C1 segment of cervical spinal cord (tissue), 14 donors: ENCODE results near the gene DDX5.
"Not testable (repeated sequence)": the region's sequence is repeated elsewhere in the genome, so short reads cannot be mapped to it uniquely, and the experiment has no call there.

Experiments
- DNase-seq, 14 donors: peaks; one replicate each; lab custom pipeline; 2025; lab: John Stamatoyannopoulos, UW

DDX5 gene

DNA sequence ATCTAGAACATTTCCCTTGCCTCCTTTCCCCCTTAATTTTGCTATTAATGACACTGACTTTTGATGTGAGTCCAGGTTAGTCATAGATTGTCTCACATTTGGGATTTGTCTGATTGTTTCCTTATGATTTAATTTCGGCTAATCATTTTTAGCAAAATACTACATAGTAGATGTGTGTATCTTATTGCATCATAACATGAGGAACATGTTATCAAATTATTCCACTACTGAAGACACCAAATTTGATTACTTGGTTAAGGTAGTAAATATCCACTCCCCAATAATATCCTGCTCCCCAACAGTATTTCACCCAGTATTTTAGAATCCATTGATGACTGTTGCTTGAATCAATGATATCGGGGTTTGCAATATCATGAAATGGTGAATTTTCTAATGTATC lies 12.0 kb downstream of the DDX5 start:
- no peak for DNase-seq

DNA sequence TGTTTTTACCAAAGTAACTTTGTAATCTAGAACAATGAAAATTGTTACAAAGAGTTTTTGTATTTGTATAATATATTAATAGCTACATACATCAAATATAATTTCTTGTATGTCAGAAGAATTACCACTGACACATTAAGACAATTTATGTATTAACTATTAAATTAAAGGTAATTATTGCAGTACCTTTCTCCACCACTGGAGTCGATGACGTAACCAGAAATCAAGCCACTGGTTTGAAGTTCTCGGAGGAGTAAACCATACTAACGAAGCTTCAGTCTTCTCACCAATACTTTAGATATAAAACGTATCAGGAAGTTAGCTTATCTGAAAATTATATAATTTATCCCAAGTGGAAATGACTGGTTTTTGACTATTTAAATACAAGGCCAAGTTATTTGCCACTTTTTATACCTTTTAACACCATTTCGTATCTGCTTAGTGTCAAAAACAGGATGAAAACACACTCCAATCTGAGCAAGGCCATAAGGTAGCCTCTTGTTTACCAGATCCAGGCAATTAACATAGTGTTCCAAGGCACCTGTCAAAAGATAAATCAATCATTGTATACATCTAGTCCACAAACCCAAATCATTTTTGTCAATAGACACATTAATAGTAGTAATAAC lies 13.5 kb downstream of the DDX5 start:
- DNase-seq: no peak

DNA sequence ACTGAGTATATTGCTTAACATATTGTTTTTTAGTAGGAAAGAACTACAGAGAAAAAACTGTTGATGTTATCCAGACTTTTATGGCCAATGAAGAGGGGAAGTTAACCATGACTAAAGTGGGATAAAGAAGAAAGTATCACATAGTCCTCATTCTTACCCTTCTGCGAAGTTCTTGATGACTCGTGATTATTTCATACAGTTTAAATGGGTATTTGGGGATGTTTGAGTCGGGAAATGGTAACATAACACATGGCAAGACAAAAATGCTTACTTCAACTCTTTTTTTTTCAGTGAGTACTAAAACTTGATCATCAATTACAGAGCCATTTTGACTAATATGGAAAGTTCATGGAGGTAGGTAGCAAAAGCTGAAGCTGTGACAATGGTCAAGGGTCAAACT lies 14.1 kb downstream of the DDX5 start:
- no peak for DNase-seq

DNA sequence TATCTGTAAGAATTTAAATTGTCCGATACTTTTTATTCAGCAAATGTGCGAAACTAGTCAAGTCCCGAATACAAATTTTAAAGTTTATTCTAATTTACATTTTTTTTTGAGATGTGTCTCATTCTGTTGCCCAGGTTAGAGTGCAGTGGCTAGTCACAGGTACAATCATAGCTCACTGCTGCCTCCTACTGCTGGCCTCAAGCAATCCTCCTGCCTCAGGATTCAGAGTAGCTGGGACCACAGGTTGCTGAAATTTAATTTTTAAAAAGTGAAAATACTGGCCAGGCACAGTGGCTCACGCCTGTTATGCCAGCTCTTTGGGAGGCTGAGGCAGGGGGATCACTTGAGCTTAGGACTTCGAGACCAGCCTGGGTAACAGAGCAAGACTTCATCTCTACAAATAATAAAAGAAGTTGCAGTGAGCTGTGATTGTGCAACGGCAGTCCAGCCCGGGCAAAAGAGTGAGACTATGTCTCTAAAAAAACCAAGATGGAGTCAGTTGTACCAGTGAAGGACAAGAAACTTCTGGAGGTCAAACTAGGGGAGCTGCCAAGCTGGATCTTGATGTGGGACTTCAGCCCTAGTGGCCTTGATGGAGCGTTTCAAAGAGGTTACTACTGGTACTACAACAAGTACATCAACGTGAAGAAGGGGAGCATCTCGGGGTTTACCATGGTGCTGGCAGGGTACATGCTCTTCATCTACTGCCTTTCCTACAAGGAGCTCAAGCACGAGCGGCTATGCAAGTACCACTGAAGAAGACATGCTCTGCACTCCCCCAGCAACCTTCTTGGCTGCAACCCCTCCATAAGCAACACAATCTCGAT lies 14.8 kb downstream of the DDX5 start:
- no peak for DNase-seq

DNA sequence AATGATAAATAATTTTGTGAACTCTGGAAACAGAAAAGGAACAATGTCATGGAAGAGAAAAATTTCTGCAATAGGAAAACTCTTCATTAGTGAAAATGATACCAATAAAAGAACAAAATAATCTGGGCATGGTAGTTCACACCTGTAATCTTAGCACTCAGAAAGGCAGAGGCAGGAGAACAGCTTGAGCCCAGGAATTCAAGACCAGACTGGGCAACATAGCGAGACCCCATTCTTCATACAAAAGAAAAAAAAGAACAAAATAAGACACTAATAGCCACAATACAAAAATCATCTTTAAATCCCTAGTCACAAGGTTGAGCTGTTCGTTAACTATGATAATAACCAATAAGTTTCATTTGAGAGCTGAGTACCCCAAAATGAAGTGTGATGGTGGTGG lies 17.8 kb downstream of the DDX5 start:
- DNase-seq: no peak

DNA sequence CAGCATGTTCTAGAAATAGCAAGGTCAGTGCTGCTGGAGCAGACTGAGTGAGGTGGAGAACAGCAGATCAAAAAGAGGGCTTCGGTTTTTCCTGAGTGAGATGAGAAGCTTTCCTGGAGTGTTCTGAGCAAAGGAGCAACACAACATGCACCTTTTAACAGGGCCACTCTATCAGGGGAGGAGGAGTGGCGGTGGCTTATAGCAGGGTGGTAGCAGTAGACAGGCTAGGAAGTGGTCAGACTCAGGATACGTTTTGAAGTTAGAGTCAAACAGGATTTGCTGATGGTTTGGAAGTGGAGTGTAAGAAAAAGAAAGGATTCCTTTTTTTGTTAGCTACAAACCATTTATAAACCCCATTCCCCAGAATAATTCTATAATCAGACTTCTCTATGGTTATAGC lies 21.7 kb downstream of the DDX5 start:
- DNase-seq: no peak

DNA sequence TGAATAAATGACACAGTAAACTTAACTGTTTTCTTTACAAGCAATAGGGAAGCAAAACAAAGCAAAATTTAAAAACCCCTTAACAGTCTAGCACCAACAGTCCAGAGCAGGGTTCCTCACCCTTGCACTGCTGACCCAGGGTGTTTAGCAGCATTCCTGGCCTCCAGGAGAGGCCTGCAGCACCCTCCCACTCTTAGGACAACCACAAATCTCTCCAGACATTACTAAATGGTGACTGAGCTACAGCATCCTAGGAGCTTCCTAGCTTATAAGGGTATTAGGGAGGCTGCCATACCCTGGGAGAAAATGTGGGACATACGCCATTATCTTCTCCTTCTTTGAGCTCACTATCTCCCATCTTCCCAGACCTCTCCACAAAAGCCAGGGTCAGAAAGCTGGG lies 25.1 kb downstream of the DDX5 start:
- DNase-seq: no peak

DNA sequence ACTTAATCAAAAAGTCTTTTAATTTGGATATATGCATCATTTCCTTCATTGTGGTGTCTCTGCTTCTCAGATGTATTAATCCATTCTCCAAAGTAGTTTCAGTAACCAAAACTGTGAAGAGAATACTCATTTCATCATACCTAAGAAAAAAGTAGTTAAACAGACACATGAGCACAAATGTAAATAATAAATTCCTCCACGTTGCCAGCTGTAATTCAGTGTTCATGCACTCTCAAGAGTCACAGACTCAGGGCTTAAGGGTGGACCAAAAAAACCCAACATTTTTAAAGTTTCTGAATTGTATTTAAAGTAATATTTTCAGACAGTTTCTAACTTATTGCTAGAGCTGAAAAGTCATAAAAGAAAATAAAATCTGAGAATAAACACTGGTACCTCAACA lies 28.2 kb downstream of the DDX5 start:
- no peak for DNase-seq

DNA sequence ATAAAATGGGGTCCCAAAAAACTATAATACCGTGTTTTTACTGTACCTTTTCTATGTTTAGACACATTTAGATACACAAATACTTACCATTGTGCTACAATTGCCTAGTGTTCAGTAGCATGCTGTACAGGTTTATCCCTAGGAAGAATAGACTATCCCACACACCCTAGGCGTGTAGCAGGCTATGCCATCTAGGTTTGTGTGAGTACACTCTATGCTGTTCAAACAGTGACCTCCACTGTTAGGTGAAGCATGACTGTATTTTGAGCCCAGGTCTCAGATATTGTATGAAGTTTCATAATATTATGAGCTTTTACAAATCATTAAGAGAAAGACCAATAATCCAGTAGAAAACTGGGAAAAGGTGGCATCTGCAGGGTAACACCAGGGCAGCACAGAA lies 33.5 kb downstream of the DDX5 start:
- no peak for DNase-seq

DNA sequence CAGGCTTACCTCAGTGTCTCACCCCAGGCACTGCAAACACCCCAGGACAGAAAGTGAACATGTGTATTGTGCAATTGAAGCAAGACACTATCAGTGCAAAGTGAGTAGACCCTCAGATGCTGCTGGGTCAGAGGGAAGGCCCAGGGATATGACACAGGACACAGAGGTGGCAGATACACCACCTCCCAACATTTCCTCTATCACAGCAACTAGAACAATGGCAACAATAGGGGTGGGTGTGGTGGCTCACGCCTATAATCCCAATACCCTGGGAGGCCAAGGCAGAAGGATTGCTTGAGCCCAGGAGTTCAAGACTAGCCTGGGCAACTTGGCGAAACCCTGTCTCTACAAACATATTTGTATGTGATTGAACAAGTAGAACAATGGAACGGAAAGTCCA lies 34.6 kb downstream of the DDX5 start:
- DNase-seq: no peak

DNA sequence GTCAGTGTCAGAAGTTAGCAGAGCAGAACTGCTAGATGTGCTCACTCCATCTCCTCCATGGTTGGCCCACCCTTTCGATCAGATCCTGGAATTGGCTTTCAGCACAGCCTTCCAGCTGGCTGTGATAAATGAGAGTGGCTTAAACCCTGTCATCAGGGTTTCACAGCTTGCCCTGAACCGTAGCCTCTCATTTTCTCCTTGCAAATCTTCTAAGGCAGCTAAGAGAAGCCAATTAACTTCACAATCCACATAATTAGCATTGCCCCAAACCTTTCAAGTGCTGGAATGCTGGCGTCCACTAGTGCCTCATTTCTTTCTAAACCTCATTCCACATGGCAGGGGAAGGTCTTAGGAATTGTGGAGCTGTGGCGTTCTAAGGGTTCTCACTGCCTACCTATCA lies 35.5 kb downstream of the DDX5 start:
- no peak for DNase-seq

DNA sequence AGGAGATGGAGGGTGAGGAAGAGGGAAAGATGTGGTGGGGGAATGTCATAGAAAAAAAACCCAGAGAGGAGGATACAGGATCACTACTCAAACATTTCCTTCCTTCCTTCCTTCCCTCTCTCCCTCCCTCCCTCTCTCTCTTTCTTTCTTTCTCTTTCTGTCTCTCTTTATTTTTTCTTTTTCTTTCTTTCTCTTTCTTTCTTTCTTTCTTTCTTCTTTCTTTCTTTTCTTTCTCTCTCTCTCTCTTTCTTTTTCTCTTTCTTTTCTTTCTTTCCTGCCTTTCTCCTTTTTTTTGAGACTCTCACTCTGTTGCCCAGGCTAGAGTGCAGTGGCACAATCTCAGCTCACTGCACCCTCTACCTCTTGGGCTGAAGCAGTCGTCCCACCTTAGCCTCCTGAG lies 39.3 kb downstream of the DDX5 start:
- not testable (repeated sequence) for DNase-seq

DNA sequence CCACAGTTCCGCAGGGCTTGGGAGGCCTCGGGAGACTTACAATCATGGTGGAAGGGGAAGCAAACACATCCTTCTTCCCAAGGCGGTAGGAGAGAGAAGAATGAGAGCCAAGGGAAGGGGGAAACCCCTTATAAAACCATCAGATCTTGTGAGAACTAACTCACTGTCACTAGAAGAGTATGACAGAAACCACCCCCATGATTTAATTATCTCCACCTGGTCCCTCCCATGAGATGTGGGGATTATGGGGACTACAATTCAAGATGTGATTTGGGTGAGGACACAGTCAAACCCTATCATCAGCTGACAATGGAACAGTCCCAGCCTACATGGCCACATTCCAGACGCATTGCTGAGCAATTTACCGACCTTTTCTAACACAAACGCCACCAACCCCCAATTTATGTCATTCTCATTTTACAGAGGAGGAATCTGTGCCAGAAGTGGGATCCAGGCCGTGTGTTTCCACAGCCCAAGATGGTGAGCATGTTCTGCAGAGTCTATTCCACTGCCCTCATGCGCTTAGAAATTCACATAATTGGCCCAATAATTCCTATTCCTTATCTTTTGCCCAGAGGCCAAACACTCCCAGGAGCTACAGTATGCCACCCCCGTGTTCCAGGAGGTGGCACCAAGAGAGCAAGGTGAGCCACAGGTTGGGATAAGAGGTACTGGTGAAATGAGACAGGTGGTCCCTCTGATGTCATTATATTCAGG lies 39.9 kb downstream of the DDX5 start:
- DNase-seq: no peak

DNA sequence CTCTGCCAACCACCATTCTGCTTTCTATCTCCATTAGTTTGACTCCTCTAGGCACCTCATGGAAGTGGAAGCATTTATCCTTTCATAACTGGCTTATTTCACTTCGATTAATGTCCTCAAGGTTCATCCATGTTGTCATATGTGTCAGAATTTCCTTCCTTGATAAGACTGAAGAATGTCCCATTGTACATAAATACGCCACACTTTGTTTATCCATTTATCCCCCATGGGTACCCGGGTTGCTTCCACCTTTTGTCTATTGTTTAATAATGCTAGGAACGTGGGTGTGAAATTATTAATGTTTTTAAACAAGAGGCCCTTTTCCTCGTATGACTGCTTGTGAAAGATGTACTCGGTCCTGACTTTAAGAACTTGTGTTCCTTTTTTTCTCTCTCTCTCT lies 44.3 kb downstream of the DDX5 start:
- DNase-seq: no peak

DNA sequence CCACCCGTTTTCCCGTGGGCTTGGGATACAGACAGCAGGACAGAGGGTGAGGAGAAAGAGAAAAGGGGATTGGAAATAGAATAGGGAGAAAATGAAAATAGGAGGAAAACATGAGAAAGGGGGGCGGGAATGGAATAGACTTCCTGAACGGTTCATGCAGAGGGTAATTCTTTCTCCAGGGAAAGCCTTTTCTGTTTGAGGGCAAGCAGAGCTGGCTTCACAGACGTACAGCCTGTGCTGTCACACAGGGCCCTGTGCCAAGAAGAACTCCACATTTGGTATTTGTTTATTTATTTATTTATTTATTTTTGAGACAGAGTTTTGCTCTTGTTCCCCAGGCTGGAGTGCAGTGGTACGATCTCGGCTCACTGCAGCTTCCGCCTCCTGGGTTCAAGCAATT lies 45.1 kb downstream of the DDX5 start:
- no peak for DNase-seq

DNA sequence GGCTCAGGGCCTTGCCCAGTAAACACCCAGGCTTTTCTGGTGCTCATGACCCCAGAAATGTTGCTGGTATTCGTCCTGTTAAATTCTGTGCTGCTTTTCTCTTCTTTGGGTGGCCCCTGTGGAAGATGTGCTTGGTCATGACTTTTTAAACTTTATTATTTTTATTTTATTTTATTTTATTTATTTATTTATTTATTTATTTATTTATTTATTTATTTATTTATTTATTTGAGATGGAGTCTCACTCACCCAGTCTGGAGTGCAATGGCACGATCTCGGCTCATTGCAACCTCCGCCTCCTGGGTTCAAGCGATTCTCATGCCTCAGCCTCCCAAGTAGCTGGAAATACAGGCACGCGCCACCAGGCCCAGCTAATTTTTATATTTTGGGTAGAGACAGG lies 46.3 kb downstream of the DDX5 start:
- DNase-seq: not testable (repeated sequence)

DNA sequence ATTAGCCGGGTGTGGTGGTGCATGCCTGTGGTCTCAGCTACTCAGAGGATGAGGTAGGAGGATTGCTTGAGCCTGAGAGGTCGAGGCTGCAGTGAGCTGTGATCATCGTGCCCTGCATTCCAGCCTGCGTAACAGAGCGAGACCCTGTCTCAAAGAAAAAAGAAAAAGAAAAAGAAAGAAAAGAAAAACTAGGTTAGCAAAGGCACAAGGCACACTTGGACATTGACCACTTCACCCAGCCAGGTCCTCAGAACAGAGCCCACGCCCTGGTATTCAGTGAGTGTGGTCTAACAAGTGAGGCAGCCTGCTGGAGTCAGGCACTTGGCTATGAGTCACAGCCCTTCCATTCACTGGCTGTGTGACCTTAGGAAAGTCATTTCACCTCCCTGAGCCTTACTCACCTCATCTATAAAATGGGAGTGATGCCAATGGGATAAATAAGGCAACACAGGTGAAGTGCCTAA lies 46.8 kb downstream of the DDX5 start:
- no peak for DNase-seq

DNA sequence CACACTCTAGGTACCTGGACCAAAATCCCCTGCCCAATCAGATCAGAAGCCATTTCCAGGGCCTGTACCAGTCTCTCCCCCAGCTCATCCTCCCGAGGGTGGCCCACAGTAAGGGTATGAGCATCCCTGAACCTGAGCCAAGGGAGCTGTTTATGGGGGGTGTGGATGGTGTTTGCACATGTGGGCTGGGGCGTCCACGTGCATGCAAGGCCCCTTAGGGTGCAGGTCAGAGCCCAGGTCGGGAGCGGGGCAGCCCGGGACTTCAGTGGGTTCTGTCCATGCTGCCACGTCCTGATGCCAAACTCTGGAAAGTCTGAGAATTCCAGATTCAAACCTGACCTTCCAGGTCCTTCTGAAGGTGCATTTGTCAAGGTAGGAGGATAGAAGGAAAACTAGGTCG lies 47.3 kb downstream of the DDX5 start:
- DNase-seq: no peak

DNA sequence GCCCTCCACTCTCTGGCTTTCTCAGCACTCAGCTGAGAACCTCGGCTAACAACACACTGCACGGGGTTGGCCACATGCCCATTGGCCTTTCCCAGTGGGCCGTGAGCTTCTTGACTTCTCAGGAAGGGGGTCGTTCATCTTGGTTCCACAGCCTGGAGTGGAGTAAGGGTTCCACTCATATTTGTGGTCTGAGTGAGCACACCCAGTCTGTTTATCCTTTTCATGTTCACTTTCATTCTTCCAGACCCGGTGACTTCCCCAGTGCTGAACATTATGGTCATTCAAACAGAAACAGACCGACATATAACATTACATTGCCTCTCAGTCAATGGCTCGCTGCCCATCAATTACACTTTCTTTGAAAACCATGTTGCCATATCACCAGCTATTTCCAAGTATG lies 48.9 kb downstream of the DDX5 start:
- DNase-seq: no peak

DNA sequence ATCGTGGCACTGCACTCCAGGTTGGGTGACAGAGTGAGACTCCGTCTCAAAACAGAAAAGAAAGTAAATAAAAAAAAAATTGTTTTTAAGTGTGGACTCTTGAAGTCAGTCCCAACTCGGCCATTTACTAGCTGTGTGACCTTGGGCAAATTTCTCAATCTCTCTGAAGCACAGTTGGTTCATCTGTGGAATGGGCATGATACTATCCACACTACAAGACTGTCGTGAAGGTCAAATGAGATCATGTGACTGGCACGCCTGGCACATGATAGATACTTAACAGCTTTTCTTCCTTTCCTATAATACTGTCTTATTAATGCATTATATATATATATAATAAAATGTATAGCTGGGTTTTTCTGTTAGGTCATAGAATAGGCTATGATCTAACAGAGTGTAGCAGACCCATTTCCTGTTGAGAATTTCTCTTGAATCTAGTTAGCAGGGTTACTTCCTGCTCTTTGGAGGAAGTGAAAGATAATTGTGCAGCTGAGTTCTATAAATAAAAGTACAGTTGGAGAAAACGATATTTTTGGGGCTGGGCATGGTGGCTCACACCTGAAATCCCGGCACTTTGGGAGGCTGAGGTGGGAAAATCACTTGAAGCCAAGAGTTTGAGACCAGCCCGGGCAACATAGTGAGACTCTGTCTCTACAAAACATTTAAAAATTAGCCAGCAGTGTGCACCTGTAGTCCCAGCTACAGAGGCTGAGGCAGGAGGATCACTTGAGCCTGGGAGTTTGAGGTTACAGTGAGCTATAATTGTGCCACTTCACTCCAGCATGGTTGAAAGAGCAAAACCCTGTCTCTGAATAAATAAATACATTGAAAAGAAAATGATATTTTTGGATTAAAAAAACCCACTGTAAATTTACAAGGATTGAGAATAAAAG lies 49.9 kb downstream of the DDX5 start:
- no peak for DNase-seq

DNA sequence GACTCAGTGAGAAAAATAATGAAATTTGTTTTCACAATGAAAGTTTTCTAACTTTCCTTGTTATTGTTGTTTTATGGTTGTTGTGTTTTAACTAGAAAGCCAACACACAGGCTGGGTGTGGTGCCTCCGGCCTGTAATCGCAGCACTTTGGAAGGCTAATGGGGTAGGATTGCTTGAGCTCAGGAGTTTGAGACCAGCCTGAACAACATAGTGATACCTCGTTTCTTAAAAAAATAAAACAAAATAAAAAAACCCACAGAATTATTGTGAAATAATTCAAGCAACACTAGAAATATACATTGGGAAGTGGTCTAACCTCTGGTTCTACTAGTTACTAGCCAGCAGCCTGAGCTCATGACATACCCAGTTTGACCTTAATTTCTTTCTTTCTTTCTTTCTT lies 56.5 kb downstream of the DDX5 start:
- DNase-seq: no peak
